Adipose tissue (tissue), 3 donors: Measurements from ENCODE around the gene CCS. TPM values are rescaled to one million over a fixed set of nuclear protein-coding genes. Genes with fewer than 3 reads are reported as not detected.
"Not testable (repeated sequence)": the region's sequence is repeated elsewhere in the genome, so short reads cannot be mapped to it uniquely, and the experiment has no call there.

Source experiments
- H3K27ac ChIP-seq: one replicate; pipeline ENCODE4 v1.5.1; 2013; ENCODE audit warnings: low read depth, low read length
- WGBS, 3 donors: extraction: QIAGEN DNeasy Blood & Tissue Kit; methylation state at CpG; one replicate each; pipeline ENCODE4 v1.1.7; 2013; 5-methylcytosine and 5-hydroxymethylcytosine counted together
- polyA plus RNA-seq, 3 donors: library from polyadenylated mRNA; stranded (reverse); fragments of 200-250 nt; gene quantifications; one replicate each; pipeline ENCODE4 v1.2.3, GENCODE V29; 2013
- donor health status: healthy with polysubstance abuse.
- donor health status: Bipolar disorder and iron deficiency.
- donor health status: healthy.

The CCS gene
- polyA plus RNA-seq, 3 donors: 33.7 to 45.1 (median 41.2) TPM

DNA sequence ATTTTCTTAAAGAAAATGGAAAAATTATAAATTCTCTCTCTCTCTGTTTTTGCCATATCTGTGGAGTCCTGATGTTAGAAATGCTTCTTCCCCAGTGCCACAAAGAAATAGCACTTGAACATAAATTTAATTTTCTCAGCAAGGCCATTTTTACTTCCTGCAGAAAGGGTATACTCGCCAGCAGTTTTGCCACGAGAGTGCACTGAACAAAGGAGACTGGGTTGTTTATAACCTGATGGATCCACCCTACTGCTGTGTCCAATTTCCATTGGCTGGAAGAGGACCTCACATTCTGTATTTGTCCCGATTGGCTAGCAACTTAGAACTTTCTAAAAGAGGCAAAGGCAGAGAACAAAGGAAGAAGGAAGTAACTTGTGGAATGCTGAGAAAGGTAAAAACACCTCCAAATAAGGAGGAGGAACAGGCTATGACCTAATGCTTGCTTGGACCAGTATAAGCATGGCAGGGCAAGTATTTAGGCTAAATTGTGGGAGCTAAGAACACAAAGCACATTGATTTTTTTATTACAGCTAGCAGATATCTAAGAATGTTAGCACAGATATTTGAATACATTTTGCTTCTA lies 10.3 kb upstream of the CCS start:
- not testable (repeated sequence) for H3K27ac ChIP-seq
- WGBS, 3 donors: 80 to 91% (median 85%) methylated on average over 3 of the region's 3 CpGs

DNA sequence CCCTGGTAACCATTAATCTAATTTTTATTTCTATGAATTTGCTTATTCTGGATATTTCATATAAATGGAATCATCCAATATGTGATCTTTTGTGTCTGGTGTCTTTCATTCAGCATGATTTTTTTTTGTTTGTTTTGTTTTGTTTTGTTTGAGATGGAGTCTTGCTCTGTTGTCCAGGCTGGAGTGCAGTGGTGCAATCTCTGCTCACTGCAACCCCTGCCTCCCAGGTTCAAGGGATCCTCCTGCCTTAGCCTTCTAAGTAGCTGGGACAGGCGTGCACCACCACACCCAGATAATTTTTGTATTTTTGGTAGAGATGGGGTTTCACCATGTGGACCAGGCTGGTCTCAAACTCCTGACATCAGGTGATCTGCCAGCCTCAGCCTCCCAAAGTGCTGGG lies 7.5 kb upstream of the CCS start:
- WGBS, 3 donors: 81 to 100% (median 91%) methylated on average over 1 of the region's 1 CpG
- H3K27ac ChIP-seq: not testable (repeated sequence)

DNA sequence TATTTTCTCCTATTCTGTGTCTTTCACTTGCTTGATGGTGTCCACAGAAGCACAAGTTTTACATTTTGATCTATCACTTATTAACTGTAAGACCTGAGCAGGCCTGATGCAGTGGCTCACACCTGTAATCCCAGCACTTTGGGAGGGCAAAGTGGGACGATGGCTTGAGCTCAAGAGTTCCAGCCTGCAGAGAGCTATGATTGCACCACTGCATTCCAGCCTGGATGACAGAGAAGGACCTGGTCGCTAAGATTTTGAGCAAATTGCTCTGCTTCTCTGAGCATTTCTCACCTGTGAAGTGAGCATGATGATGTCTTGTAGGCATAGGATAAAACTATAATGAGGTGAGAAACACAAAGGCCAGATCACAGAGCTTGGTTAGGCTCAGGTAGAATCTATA lies 6.8 kb upstream of the CCS start:
- WGBS, 3 donors: 62 to 68% (median 62%) methylated on average over 2 of the region's 2 CpGs
- H3K27ac ChIP-seq: no peak overlapping the region

GRCh38 chr11:66589315-66589714 lies 3.7 kb upstream of the CCS start:
- WGBS, 3 donors: 66 to 81% (median 67%) methylated on average over 2 of the region's 2 CpGs

GRCh38 chr11:66589996-66590675 lies 2.8 kb upstream of the CCS start:
- 95 to 99% (median 97%) methylated on average over 7 of the region's 7 CpGs for WGBS, 3 donors
- H3K27ac ChIP-seq: no peak overlapping the region

More at GRCh38 chr11:66589315-66589714, 3.7 kb upstream of the CCS start:
- H3K27ac ChIP-seq: not testable (repeated sequence)

- no peak overlapping the region for H3K27ac ChIP-seq
- WGBS, 3 donors: 66 to 91% (median 89%) methylated on average over 2 of the region's 2 CpGs
These were observed 1.8 kb upstream of the CCS start for GRCh38 chr11:66591175-66591574.

GRCh38 chr11:66593303-66593635 lies 284 bp downstream of the CCS start:
- H3K27ac ChIP-seq: no peak overlapping the region
- 6 to 16% (median 7%) methylated on average over 12 of the region's 12 CpGs for WGBS, 3 donors

DNA sequence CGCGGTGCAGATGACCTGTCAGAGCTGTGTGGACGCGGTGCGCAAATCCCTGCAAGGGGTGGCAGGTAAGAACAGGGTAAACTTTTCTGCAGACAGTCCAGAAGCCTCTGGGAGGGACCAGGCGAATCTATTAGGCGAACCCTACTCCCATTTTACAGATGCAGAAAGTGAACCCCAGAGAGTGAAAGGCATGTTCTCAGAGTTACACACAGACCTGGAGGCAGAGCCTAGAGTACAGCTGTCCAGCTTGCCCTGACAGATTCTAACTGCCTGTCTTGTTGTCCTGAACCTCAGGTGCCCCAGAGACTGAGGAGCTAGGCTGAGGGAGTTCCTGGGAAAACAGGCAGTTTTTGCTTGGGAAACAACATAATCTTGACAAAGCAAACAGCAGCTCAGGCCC lies 665 bp downstream of the CCS start:
- no peak overlapping the region for H3K27ac ChIP-seq

GRCh38 chr11:66595245-66595904 lies 2.4 kb downstream of the CCS start:
- WGBS, 3 donors: 22 to 65% (median 41%) methylated on average over 5 of the region's 5 CpGs
- H3K27ac ChIP-seq: no peak overlapping the region

More for the DNA sequence above, 665 bp downstream of the CCS start:
- WGBS, 3 donors: 51 to 65% (median 60%) methylated on average over 7 of the region's 7 CpGs

DNA sequence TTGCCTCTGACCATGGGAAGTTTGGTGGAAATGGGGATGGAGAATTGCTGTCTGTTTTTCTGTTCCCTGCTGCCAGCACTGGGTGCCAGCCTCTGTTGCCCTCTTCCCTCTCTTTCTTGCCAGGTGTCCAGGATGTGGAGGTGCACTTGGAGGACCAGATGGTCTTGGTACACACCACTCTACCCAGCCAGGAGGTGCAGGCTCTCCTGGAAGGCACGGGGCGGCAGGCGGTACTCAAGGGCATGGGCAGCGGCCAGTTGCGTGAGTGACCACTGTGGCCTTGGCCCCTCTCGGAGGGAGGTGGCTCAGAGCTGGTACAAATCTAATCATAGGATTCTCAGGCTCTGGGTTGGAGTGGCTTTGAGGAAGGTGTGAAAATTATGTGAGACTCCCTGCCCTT lies 6.0 kb downstream of the CCS start:
- H3K27ac ChIP-seq: no peak overlapping the region
- WGBS, 3 donors: 95 to 96% (median 96%) methylated on average over 6 of the region's 6 CpGs

GRCh38 chr11:66600219-66600618 lies 7.2 kb downstream of the CCS start:
- no peak overlapping the region for H3K27ac ChIP-seq
- WGBS, 3 donors: 64 to 75% (median 71%) methylated on average over 2 of the region's 2 CpGs

- H3K27ac ChIP-seq: no peak overlapping the region
- WGBS, 3 donors: 71 to 94% (median 72%) methylated on average over 4 of the region's 4 CpGs
These were observed 7.7 kb downstream of the CCS start for GRCh38 chr11:66600631-66601233.

DNA sequence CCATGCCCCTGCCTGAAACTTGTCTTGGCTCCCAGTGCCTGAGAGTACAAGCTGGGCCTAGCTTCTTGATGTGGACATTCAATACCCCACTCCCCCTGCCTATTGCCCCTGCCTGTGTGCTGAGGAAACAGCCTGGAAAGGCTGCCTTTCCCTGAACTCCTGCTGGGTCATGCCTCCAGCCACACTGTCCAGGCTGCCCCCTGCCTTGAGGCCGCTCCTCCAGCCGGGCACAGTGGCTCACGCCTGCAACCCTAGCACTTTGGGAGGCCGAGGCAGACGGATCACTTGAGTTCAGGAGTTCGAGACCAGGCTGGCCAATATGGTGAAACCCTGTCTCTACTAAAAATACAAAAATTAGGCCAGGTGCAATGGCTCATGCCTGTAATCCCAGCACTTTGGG lies 10.1 kb downstream of the CCS start:
- 96 to 98% (median 97%) methylated on average over 6 of the region's 6 CpGs for WGBS, 3 donors
- H3K27ac ChIP-seq: no peak overlapping the region

DNA sequence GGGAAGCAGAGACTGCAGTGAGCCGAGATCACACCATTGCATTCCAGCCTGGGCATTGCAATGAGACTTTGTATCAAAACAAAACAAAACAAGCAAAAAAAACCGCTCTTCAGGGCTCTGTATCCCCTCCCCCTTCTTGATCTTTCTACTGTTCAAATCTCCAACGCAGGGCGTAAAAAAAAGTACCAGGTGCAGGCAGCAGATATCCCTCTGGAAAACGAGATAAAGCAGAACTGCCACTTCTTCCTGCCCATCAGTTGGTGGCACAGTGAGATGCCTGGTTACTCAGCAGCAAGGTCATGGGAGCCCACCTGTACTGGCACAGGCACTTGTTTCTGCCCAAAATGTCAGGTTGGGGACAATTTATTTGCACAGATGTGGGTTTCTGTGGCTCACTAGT lies 11.2 kb downstream of the CCS start:
- WGBS, 3 donors: 72 to 90% (median 86%) methylated on average over 5 of the region's 5 CpGs
- H3K27ac ChIP-seq: no peak overlapping the region

DNA sequence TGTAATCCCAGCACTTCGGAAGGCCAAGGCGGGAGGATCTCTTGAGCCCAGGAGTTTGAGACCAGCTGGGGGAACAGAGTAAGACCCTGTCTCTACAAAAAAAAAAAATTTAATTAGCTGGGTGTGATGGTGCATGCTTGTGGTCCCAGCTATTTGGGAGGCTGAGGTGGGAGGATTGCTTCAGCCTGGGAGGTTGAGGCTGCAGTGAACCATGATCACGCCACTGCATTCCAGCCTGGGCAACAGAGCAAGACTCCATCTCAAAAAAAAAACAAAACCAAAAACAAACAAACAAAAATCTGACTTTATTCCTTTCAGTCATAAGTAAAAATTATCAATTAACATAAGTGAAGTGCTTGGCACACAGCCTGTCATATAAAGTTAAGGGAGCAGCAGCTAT lies 13.6 kb downstream of the CCS start:
- not testable (repeated sequence) for H3K27ac ChIP-seq
- whole genome bisulfite sequencing, 3 donors: 94 to 100% (median 98%) methylated on average over 3 of the region's 3 CpGs

- H3K27ac ChIP-seq: no peak overlapping the region
- WGBS, 3 donors: 20 to 50% (median 48%) methylated on average over 8 of the region's 8 CpGs
These were observed 14.3 kb downstream of the CCS start for GRCh38 chr11:66607126-66607834.

DNA sequence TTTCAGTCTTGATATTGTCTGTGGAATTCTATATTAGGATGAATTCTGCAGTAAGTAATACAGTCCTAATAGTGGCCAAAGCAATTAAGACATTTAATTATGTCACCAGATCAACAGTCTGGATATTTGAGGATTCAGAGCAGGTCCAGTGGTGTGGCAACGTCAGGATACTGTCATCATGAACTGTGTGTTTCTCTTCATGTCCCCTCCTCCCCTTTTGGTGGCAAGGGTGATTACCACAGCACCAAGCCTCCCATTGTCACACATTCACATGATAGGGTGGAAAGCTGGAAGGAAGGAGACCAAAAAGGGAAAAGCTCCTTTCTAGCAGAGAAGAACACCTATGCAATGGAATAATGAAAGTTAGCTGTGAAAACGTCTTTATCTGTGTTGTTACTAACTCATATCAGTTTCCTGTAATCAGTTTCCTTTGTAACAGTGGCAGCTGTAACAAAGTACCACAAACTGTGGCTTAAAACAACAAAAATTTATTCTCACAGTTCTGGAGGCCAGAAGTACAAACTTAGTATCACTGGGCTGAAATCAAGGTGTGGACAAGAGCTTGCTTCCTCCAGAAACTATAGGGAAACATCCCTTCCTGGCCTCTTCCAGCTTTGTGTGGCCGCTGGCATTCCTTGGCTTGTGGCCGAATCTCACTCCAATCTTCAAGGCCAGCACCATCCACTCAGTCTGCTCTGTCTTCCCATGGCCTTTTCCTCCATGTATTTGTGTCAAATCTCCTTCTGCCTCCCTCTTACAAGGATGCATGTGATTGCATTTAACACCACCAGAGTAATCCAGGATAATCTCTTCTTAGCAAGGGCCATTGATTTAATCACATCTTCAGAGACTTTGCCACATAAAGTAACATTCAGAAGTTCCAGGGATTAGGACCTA lies 17.0 kb downstream of the CCS start:
- no peak overlapping the region for H3K27ac ChIP-seq
- WGBS, 3 donors: 56 to 64% (median 57%) methylated on average over 4 of the region's 4 CpGs

DNA sequence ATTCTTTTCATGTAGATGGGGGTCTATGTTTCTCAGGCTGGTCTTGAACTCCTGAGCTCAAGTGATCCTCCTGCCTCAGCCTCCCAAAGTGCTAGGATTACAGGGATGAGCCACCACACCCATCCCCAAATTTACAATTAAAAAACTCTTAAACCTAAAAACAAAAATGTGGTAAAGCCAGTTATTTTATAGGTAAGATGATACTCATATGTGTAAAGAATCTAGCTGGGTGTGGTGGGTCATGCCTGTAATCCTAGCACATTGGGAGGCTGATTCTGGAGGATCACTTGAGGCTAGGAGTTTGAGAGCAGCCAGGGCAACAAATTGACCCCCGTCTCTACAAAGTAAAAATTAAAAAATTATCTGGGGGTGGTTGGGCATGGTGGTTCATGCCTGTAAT lies 19.5 kb downstream of the CCS start:
- 94 to 100% (median 94%) methylated on average over 1 of the region's 1 CpG for WGBS, 3 donors
- H3K27ac ChIP-seq: no peak overlapping the region
